ENCODE data around the gene MSMB.
"Not testable (repeated sequence)": the region's sequence is repeated elsewhere in the genome, so short reads cannot be mapped to it uniquely, and the experiment has no call there.

Gene MSMB, protein sequence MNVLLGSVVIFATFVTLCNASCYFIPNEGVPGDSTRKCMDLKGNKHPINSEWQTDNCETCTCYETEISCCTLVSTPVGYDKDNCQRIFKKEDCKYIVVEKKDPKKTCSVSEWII

DNA sequence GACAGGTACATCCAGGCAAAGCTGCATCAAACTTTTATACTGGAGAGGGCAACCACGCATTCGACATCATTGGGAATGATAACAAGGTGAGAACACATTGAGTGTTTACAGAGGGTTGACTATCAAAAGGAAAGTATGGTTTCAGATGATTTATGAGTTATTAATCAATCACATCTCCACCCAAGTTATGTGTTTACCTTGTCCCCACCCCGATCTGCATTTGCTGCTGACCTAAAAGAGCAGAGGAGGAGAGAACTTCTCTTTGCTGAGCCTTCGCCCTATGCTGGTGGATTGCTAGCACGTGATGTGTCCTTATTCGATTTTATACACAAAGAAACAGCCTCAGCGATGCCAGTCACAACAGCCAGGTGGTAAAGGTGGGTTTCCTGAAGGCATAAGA, at the start of gene MSMB:
TSS of gene MSMB (minus strand) at position 9 of the 400 bp plus-strand sequence. CDS start 32 bp downstream, outside the sequence.
- no peak for DNase-seq

DNA sequence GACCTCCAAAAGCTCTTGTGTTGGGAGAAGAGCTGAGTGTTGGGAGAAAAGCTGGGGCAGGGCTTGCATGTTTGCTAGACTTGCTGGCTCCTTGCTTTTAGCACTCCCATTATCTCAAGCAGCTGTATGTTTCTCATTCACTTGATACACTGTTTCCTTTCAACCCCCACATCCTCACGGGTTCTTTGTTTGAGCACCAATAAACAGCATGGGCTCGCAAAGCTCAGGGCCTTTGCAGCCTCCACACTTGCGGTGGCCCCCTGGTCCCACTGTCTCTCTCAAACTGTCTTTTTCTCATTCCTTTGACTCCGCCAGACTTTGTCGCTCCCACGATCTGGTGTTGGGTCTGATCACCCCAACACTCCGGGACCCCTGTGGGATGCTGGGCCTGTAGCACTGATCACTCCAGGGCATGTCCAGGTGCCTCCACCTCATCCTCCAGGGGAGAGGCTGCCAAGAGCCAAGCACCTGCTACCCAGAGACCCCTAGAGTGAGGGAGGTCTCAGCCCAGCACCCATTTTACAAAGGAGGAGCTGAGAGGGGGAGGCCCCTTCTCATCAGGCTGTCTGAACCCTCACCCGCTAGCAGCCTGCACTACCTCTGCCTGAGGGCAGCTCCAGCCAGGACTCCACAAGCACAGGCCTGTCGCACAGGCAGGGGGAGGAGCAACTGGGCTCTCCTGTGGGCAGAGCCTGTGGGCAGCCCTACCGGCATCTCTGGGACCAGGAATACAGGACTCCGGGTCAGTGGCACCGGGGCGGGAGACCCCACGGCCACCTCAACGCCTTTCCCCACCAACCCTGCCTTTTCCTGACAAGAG, 49.1 kb upstream of the MSMB start:
- DNase-seq, result no peak

DNA sequence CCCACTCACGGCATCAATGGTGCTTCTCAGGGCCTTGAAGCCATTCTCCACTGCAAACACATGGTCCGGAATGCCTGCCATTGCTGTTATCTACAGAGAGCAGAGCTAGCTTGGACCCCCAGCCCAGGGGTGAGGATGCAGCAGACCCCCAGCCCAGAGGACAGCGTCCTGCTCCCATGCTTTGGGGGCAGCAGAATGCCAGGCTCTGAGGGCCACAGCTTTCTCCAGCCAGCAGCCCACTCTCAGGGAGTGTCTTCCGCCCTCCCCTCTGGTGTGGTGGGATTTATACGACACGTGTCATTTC, 48.1 kb upstream of the MSMB start:
- DNase-seq, result no peak

DNA sequence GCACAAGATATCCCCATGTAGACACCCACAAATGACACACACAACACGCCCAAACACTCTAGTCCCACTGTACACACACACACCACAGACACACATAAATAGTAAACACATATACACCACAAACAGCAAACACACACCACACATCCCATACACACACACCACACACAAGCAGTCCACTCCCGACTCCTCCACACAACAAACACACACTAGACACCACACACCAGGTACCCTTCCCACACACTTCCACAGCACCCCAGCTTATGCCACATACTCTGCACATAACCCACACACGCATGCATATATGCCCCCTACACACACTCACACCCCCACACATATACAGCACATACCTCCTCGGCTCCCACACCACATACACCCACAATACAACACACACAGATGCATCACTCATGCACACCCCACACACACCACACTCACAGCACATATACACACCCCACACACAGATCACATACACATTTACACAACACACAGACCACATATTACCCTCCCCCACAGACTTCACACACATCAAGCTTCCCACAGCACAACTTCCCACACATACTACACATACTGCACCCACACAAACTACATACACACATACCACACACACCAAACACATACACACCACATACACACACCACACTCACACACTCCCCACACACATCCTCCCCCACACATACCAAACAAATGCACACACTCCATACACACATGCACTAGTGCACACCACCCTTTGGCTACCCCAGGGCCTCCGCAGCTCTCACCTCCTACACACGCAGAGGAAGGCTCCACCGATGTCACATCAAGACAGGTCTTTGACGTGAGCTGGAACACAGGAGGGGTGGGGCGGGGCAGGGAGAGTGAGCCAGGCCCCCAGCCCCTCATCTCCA, 47.5 kb upstream of the MSMB start:
- not testable (repeated sequence) for DNase-seq

DNA sequence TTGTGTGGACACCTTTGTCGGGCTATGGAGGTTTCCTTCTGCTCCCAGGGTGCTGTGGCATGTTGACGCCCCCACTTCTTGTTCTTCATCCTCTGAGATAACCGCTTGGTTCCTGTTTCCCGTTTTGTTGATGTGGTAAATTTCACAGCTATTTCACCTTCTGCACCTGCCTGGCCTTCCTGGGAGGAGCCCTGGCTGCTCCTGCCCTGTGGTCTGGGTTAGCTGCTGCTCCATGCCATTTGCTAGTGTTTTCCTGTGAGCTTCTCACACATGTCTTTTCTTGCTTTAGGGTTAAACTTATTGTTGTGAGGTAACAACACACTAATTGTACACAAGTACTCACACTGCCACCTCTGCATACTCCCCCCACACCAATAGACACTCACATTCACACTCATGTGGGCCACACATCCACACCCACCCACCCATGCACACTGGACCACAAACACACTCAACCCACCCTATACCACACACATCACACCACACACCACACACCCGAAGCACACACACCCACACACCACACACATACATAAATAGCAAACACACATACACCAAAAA, 46.5 kb upstream of the MSMB start:
- peak; percentile 64 for DNase-seq

DNA sequence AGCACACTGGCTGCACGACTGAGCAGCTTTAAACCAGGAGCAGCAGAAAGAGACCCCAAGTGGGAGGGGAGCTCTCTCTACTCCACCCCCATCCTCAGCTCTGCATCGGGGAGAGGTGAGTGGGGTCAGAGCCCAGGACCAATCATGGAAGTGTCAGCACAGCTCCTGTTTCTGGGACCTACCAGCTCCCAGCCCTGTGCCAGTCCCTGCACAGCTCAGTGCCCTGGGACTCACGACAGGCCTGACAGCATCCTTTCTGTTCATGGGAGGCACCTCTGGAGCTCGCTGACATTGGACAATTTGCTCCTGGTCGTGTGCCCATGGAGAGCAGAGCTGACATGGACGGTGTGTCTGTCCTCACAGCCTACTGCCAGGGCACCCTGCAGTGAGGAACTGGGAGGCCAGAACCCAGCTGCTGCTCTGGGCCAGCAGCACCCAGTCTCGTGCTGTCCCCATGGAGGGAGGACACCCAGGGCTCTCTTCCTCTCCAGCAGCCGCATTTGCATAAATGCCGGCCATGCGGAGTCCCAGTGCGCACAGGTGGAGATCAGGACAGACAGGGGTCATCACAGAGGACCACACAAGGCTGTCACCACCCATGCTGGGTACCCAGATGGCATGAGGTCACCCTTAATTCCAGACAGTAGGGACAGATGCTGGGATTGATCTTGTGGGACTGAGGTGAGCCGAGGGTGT, 45.9 kb upstream of the MSMB start:
- no peak for DNase-seq

DNA sequence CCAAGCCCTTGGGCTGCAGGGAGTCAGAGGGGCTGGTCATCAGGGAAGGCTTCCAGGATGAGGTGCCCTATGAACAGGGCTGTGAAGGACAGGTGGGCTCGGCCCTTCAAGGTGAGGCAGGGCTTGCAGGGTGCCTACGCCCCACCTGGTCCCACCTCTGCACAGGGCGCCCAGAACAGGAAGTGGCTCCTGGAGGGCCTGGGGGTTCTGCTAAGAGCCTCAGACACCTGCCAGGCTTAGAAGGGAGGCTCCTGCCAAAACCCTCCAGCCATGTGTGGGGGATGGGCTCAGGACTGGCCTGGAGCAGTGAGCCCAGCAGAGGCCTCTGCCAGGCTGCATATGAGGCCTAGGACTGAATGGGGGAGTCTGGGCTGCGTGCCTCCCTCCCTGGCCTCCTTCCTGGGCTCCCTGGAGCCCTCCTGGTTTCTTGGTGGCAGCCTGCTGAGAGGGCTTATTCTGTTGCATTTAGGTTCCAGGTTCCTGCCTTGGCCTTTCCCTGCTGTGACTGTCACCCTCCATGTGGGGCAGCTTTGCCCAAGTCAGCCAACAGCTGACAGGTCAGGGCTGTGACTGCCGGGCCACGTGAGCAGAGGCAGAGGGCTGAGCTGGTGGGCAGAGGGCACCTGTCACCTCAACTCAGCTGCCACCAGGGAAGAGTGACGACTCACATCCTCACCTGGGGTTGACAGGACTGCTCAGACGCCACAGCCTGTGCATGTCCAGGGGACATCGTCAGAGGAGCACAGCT, 45.2 kb upstream of the MSMB start:
- DNase-seq, result no peak

DNA sequence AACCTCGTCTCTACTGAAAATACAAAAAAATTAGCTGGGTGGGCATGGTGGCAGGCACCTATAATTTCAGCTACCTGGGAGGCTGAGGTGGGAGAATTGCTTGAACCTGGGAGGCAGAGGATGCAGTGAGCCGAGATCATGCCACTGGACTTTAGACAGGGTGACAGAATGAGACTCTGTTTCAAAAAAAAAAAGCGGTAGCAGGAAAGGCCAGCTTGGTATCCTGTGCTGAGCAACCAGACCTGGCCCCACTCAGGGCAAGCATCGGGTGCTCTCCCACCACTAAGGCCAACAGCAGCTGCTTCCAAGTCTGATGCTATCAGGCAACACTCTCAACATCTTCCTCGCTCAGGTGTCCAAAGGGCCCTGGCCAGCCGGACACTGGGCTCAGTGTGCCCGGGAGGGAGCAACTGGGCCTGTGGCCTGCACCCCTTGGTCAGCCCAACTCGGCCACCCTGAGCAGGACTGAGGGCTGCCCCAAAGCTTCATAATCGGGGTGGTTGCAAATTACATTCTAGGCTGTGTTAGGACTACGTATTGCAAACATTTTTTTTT, 44.3 kb upstream of the MSMB start:
- no peak for DNase-seq

DNA sequence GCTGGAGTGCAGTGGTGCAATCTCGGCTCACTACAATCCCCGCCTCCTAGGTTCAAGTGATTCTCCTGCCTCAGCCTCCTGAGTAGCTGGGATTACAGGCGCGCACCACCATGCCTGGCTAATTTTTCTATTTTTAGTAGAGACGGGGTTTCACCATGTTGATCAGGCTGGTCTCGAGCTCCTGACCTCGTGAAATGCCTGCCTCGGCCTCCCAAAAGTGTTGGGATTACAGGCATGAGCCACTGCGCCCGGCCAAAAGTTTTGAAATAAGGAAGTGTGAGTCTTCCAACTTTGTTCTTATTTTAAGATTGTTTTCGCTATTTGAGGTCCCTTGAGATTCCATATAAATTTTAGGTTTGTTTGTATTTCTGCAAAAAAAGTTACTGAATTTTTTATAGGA, 41.3 kb upstream of the MSMB start:
- not testable (repeated sequence) for DNase-seq

DNA sequence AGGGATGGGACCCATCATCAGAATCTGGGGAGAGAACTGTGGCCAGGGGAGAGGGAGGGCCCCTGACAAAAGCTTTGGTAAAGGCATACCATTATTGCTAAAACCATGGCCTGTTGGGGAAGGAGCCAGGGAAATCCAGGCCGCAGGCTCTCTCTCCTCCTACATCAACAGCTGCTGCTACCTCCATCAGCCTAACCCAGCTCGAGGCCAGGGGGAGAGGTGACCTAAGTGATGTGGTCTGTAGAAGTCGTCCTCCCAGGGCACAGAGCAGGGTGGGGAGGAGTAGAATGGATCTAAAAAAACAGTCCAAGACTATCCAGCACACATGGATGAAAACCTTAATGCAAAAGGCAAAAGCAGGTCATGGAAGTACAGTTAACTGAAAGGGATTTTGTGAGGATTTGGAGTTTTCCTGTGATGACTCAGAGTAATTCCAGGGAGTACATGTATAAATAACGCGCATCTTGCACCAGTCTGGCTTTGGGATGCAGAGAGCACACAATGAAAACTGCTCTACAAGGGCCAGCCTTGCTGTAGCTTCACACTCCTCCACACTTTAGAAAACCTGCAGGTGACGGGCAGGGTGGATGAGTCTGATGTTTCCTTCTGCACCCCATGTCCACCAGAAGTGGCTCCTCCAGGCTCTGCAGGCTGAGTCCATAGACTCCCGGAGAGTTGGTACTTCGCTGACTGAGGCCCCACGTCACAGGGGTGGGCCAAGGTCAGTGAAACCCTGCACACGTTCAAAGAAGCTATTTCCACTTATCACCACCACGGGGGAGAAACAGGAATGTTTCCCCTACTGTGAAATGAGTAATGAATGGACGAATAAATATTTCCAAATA, 38.5 kb upstream of the MSMB start:
- no peak for DNase-seq

DNA sequence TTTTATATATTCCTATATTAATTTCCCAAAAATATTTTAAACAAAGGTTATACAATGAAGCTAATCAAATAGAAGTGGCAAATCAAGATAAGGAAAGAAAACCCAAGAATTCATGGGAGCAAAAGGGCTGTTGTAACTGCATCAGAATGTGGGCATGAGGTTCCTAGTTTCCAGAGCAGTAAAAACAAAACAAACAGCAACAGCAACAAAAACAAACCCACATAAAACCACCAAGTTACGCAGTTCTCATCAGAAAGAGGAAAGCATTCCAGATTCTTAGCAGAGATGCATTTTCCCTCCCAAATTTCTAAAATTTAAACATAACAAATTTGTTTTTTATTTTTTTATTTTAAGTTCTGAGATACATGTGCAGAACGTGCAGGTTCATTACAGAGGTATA, 34.8 kb upstream of the MSMB start:
- peak; percentile 63 for DNase-seq

DNA sequence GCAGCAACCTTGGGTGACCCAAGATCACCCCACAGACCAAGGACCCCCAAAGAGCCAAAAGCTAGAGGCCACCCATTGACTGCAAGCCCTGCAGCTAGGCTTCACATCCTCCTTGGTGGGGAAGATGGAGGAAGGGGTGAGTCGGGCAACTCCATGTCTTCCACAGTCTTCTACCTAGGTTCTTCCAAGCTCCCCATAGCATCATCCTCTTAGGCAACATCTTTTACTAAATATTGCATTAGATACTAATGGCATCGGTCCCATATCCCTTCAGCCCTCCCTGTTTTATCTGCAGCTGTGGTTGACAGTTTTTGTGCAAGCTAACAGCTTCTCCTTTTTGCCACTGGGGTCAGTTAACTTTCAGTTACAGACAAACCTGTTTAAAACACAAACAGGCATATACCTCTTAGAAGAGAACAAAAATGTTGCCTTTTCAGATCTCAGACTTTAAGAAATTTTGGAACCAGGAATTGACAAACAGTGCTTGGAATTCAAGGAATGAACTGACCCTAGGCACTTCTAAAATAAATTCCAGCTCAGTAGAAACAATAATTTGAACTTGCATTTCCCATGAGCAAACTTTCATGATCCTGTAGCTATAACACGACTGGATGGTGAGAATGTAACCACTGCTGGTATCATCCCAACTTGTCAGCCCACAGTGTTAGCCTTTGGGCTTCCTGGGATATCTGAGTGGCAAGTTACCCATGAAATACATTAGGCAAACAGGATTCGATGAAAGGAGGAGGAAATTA, 33.9 kb upstream of the MSMB start:
- DNase-seq, result peak; percentile 96

DNA sequence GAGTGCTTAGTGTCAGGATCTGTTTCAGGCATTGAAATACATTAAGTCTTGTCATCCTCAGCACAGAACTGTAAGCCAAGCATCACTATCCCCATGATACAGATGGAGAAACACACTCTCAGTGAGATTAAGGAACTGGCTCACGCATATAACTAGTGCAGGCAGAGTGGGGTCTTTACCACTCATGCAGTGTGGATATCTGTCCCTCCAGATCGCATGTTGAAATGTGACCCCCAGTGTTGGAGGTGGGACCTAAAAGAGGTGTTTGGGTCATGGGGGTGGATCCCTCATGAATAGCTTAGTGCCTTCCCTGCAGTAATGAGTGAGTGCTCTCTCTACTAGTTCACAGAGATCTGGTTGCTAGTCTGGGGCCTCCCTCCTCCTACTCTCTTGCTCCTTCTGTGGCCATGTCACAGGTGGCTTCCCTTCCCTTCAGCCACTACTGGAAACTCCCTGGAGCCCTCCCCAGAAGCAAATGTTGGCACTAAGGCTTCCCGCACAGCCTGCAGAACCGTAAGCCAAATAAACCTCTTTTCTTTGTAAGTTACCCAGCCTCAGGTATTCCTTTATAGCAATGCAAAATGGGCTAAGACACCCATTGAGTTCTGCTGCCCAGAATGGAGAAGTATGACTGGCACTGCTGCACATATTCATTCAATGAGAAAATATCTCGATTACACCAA, 31.8 kb upstream of the MSMB start:
- peak; percentile 62 for DNase-seq

DNA sequence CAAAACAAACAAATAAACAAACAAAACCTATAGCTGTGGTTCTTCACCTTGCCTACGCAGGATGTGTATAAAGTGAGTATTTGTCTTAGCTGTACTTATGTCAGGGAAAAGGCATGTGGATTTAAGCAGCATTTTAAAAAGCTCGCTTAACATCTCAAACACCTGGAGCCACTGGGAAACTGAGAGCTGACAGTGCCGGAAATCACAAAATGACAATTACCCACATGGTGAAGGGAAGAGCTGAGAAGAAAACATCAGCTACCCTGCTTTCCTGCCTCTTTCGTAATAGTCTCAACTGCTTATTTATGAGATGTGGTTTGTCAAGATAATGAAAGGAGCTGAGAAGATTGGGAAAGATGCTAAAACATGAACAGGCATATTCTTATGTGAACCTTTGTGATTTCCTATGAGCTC, 31.1 kb upstream of the MSMB start:
- peak; percentile 95 for DNase-seq

DNA sequence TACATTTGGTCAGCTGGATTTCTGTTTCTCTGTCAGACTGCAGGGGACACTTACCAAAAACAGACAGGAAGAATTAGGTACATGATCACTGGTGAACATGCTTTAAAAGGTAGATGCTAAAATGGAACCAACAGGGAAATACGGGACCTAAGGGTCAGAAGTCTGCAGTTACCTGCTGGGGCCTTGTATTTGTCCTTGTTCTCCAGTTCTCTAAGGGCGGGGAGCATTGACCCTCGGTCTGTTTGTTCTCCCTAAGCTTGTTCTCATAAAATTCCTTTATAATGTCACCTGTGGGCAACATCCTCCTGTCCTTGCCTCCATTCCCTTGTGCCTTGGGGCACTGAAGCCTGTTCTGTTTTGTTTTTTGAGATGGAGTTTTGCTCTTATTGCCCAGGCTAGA, 29.8 kb upstream of the MSMB start:
- no peak for DNase-seq

DNA sequence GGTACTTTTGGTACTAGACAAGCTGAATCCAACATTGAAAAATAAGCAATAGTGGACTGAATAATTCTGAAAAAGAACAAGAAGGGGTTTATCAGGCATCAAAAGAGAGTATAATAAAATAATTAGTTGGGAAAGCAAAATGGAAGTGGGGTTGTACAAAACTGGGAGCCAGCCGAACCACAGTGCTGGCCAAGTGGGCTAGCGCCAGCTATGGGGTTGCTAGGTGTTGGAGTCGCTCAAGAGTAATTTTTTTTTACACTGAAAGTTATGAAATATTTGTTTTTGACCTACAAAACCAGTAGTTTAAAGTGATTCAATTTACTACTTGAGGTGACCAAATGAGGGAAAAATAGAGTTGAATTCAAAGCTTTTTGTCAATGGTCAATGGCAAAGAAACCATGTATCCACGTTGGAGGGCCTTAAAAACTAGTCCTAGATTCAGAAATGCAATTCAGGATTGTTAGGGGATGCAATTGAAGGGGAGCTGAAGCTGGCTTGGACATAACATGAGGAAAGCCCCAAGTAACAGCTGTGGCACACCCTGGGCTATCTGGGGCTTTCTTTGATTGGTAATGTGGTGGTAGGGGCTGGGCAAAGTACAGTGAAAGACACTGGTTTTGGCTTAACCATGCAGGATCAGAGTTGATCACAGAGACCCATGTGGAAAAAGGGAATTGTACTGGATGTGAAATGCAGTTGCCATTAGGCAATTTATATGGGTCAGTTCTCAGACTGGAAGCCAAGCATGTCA, 28.3 kb upstream of the MSMB start:
- DNase-seq, result peak; percentile 21

DNA sequence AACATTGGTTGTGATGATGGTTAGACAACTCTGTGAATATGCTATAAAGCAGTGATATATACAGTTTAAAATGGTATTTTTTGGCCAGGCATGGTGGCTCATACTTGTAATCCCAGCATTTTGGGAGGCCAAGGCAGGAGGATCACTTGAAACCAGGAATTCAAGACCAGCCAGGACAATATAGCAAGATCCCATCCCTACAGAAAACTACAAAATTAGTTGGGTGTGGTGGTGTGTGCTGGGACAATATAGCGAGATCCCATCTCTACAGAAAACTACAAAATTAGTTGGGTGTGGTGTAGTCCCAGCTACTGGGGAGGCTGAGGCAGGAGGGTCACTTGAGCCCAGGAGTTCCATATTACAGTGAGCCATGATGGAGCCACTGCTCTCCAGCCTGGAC, 27.5 kb upstream of the MSMB start:
- no peak for DNase-seq

DNA sequence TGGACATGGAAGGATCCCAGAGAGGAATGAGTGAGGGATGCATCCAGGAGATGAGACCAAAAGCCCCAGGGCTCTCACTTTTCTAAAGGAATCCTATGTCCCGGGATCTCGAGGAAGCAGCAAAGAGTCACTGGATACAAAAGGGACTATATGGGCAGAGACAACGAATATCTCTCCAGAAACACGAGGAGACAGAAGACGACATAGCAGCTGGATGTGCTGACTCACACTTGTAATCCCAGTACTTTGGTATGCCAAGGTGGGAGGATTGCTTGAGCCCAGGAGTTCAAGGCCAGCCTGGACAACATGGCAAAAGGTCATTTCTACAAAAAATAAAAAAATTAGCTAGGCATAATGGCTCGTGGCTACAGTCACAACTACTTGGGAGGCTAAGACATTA, 24.7 kb upstream of the MSMB start:
- no peak for DNase-seq
